ENCODE results near the gene ZNF398. TPM values are rescaled to one million over a fixed set of nuclear protein-coding genes. Genes with fewer than 3 reads are reported as not detected.

Gene ZNF398
- total RNA-seq, 2 donors from 2014 or later, result 8.2 to 16.2 TPM

- no peaks in the 10 kb centered on the region for H3K36me3 ChIP-seq
- H3K27ac ChIP-seq, result no peak overlapping the region
- TF ChIP-seq CTCF (IDR thresholded peaks at IDR 0.05), result no peak
- H3K9me3 ChIP-seq, result no peaks in the 10 kb centered on the region
- no peaks in the 10 kb centered on the region for H3K27me3 ChIP-seq
- H3K4me3 ChIP-seq, result no peak overlapping the region
- no peaks in the 10 kb centered on the region for H3K4me1 ChIP-seq
- DNase-seq (ENCODE audit: low spot score), result no peak
Measured at GRCh38 chr7:149232362-149232761, 85.1 kb downstream of the ZNF398 start.

Other genes starting within 250 kb of the ZNF398 start
- gene PDIA4, start 118.9 kb upstream of the ZNF398 start, total RNA-seq, result 10 to 100 TPM; 32.3 to 48.9 TPM
- 1 to 10 TPM; 3.1 to 3.7 TPM for gene ZNF786, start 56.7 kb upstream of the ZNF398 start, total RNA-seq
- 1 to 10 TPM in 1 of 2 donors, under 1 TPM in 1; 0.89 to 1.3 TPM for gene ZNF425, start 21.1 kb upstream of the ZNF398 start, total RNA-seq
- 10 to 100 TPM; 10.7 to 12.1 TPM for gene ZNF282, start 48.1 kb downstream of the ZNF398 start, total RNA-seq
- gene ZNF212, start 92.2 kb downstream of the ZNF398 start, total RNA-seq, result 1 to 10 TPM; 2.5 to 3.0 TPM
- 1 to 10 TPM; 3.7 to 5.1 TPM for gene ZNF783, start 114.7 kb downstream of the ZNF398 start, total RNA-seq

Data from right atrium auricular region (tissue), 2 donors.